Left ventricle myocardium inferior (tissue), 1 donor: ENCODE results near the gene SPEF1. TPM values are rescaled to one million over a fixed set of nuclear protein-coding genes. Genes with fewer than 3 reads are reported as not detected.

Experiments
- DNase-seq: peaks from one replicate; pipeline ENCODE4 v3.0.0-alpha.2; 2020
- H3K27ac ChIP-seq: fragments of 200-600 bp; replicated peaks from 2 replicates; pipeline ENCODE4 v1.8.0; 2021
- H3K27me3 ChIP-seq: fragments of 200-600 bp; 2 replicates; pipeline ENCODE4 v1.8.0; 2021; ENCODE audit warnings: low read depth
- H3K36me3 ChIP-seq: fragments of 200-600 bp; 2 replicates; pipeline ENCODE4 v1.8.0; 2021
- H3K4me1 ChIP-seq: fragments of 200-600 bp; 2 replicates; pipeline ENCODE4 v1.8.0; 2021
- H3K4me3 ChIP-seq: fragments of 200-600 bp; 2 replicates; pipeline ENCODE4 v1.8.0; 2021; ENCODE audit warnings: mild to moderate bottlenecking, moderate library complexity
- H3K9me3 ChIP-seq: fragments of 200-600 bp; replicated peaks from 2 replicates; pipeline ENCODE4 v1.8.0; 2021
- intact Hi-C: fragments of 100-400 bp; cut with micrococcal nuclease; formaldehyde crosslinking; loops from one replicate; pipeline ENCODE4 v1.11.0; 2022
- total RNA-seq: library from RNA; stranded (reverse); fragmentation: NEBNext Ultra II Directional; extraction: Animal tissue kit (Norgen Biotek cat#: 25700); gene quantifications from one replicate; pipeline ENCODE4 v1.2.1, GENCODE V29; 2021
- TF ChIP-seq, protein P1 (sequence below): fragments of 200-600 bp; IDR thresholded peaks from 2 replicates; pipeline ENCODE4 v1.8.0; 2021; ENCODE audit warnings: antibody characterized with exemption, mild to moderate bottlenecking, borderline replicate concordance
- donor health status: DM: no; HTN: yes; CAD: no; lungs with severe emphysema.

Gene SPEF1
- total RNA-seq, 1 donor from 2014 or later = 0.33 TPM

DNA sequence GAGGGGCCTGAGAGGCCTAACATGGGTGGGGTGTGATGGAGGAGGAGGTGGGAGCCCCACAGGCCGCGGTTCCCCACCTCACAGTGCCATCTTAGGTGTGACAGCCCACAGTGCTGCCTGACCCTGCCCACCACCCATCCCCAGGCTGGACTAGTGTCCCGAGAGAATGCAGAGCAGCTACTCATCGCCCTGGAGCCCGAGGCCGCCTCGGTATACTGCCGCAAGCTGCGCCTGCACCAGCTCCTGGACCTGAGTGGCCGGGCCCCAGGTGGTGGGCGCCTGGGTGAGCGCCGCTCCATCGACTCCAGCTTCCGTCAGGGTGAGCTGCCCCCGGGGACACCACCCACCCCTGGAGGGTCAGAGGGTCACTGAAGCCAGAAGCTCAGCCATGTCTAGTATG, 33.2 kb downstream of the SPEF1 start:
- Histone ChIP-seq H3K4me3 (no peak overlapping the region), H3K36me3 (peaks cover 65% of the 10 kb centered on the region), H3K4me1 (peaks cover 58% of the 10 kb centered on the region), H3K9me3 (no peaks in the 10 kb centered on the region), H3K27ac (no peak overlapping the region), H3K27me3 (peaks cover 54% of the 10 kb centered on the region)
- DNase-seq = no peak
- intact Hi-C loops = no loop called here
- TF ChIP-seq, protein P1, sequence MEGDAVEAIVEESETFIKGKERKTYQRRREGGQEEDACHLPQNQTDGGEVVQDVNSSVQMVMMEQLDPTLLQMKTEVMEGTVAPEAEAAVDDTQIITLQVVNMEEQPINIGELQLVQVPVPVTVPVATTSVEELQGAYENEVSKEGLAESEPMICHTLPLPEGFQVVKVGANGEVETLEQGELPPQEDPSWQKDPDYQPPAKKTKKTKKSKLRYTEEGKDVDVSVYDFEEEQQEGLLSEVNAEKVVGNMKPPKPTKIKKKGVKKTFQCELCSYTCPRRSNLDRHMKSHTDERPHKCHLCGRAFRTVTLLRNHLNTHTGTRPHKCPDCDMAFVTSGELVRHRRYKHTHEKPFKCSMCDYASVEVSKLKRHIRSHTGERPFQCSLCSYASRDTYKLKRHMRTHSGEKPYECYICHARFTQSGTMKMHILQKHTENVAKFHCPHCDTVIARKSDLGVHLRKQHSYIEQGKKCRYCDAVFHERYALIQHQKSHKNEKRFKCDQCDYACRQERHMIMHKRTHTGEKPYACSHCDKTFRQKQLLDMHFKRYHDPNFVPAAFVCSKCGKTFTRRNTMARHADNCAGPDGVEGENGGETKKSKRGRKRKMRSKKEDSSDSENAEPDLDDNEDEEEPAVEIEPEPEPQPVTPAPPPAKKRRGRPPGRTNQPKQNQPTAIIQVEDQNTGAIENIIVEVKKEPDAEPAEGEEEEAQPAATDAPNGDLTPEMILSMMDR = no peak

DNA sequence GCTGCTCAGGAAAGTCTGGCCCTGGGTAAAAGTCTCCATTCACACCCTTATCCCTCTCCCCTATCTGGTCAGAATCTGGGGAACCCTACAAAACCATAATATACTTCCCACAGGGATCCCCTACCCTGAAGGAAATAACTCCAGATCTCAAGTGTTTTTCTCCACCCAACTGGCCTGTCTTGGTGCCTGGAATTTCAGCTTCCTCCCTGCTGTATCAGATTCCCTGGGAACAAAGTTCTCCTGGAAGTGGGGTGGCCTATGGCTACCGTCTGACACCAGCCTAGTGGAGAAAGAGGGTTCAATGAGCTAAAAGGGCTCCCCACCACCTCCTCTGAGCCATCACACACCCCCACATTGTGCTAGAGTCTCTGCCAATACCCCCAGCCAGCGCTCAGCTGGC, 33.8 kb downstream of the SPEF1 start:
- TF ChIP-seq, protein P1 = no peak
- peaks cover 54% of the 10 kb centered on the region for H3K27me3 ChIP-seq
- intact Hi-C loops = no loop called here
- H3K4me1 ChIP-seq = peaks cover 52% of the 10 kb centered on the region
- H3K9me3 ChIP-seq = no peaks in the 10 kb centered on the region
- no peak for DNase-seq
- peaks cover 65% of the 10 kb centered on the region for H3K36me3 ChIP-seq
- H3K27ac ChIP-seq = no peak overlapping the region
- H3K4me3 ChIP-seq = no peak overlapping the region

GRCh38 chr20:3745686-3746173, 35.5 kb downstream of the SPEF1 start:
- Histone ChIP-seq H3K36me3 (peaks cover 57% of the 10 kb centered on the region), H3K27ac (peak overlapping the region; percentile 8), H3K9me3 (no peaks in the 10 kb centered on the region), H3K27me3 (peaks cover 44% of the 10 kb centered on the region), H3K4me1 (peaks cover 53% of the 10 kb centered on the region), H3K4me3 (peak overlapping the region; percentile 35)
- DNase-seq = no peak
- intact Hi-C loops = no loop called here
- TF ChIP-seq, protein P1 = no peak

DNA sequence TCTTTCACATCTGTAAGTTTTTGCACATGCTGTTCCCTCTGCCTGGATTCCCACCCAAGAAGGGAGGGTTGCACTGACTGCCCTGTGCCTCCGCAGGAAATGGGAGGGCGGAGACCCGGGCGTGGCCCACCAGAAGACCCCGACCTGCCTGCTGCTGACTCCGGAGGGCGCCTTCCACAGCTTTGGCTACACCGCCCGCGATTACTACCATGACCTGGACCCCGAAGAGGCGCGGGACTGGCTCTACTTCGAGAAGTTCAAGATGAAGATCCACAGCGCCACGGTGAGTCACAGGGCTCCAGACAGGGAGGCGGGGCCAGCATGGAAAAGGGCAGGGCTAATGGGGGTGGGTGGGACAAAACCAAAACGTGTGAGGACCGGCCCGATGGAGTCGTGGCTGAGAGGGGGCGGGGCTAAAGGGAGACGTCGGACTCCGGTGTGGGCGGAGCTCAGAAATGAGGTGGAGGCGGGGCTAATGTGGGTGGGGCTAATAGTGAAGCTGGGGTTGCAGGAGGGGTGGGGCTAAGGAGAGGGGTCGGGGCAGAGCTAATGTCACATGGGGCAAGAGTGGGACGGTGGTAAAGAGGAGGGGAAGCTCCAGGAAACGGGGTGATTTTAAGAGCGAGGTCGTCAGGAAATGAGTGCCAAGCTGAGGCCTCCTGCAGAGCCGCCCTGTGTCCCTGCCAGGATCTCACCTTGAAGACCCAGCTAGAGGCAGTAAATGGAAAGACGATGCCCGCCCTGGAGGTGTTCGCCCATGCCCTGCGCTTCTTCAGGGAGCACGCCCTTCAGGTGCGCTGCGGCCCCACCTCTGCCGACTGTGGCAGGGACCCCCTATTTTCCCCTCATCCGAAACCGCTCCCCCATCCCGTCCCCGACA, 36.2 kb downstream of the SPEF1 start:
- TF ChIP-seq, protein P1 = no peak
- Histone ChIP-seq H3K27ac (peak overlapping the region; percentile 67), H3K9me3 (no peaks in the 10 kb centered on the region), H3K4me3 (peak overlapping the region; percentile 35), H3K4me1 (peaks cover 54% of the 10 kb centered on the region), H3K36me3 (peaks cover 56% of the 10 kb centered on the region), H3K27me3 (peaks cover 37% of the 10 kb centered on the region)
- DNase-seq = peak; percentile 70
- intact Hi-C loops = no loop called here

- intact Hi-C loops = no loop called here
- Histone ChIP-seq H3K9me3 (no peaks in the 10 kb centered on the region), H3K27ac (peak overlapping the region; percentile 67), H3K4me1 (peaks cover 52% of the 10 kb centered on the region), H3K4me3 (peak overlapping the region; percentile 35), H3K36me3 (peaks cover 46% of the 10 kb centered on the region), H3K27me3 (peaks cover 27% of the 10 kb centered on the region)
- DNase-seq = no peak
- TF ChIP-seq, protein P1 = no peak
Observed at GRCh38 chr20:3744037-3744436, 37.2 kb downstream of the SPEF1 start.
